SU-DHL-6 (cell line): ENCODE data around the gene LRRC2.
A peak's percentile ranks its signal among the peaks of the same experiment; 100 is the strongest.

Experiments used
- H2AFZ ChIP-seq: fragments of 200-600 bp; sonication (generic); 2 replicates; pipeline ENCODE4 v1.6.1; 2014; ENCODE audit warnings: low read depth, mild to moderate bottlenecking, moderate library complexity, mixed read lengths, antibody characterized with exemption, low read length; ENCODE audit not compliant: severe bottlenecking
- H3F3A ChIP-seq: fragments of 200-600 bp; shearing (Covaris generic); 2 replicates; pipeline ENCODE4 v1.6.0; 2016; ENCODE audit warnings: antibody characterized with exemption, mild to moderate bottlenecking; ENCODE audit not compliant: insufficient read depth
- H3K27ac ChIP-seq: fragments of 200-600 bp; sonication (generic); 2 replicates; pipeline ENCODE4 v1.5.1; 2016; ENCODE audit warnings: low read depth, mild to moderate bottlenecking, low read length, moderate library complexity, mixed read lengths
- H3K27me3 ChIP-seq: fragments of 200-600 bp; sonication (generic), shearing (Covaris generic); 2 replicates; pipeline ENCODE4 v1.6.0; 2014; ENCODE audit warnings: mild to moderate bottlenecking, low read length
- H3K36me3 ChIP-seq: fragments of 200-600 bp; sonication (generic); 2 replicates; pipeline ENCODE4 v1.6.1; 2014; ENCODE audit warnings: mild to moderate bottlenecking, low read length, mixed read lengths
- H3K4me2 ChIP-seq: fragments of 300-600, 200-600 bp; shearing (Covaris generic), sonication (generic); 2 replicates; pipeline ENCODE4 v1.6.0; 2014; ENCODE audit warnings: low read length, low read depth, mild to moderate bottlenecking; ENCODE audit not compliant: poor library complexity, severe bottlenecking
- H3K4me3 ChIP-seq: fragments of 200-600 bp; sonication (generic); 2 replicates; pipeline ENCODE4 v1.5.1; 2014; ENCODE audit warnings: antibody characterized with exemption, low read length, mild to moderate bottlenecking, mixed read lengths; ENCODE audit not compliant: insufficient read depth, poor library complexity, severe bottlenecking
- H3K79me2 ChIP-seq: fragments of 200-600 bp; sonication (generic); 2 replicates; pipeline ENCODE4 v1.6.1; 2014; ENCODE audit warnings: mild to moderate bottlenecking, low read length, moderate library complexity; ENCODE audit not compliant: insufficient read depth
- H3K9ac ChIP-seq: fragments of 200-600 bp; sonication (generic); 2 replicates; pipeline ENCODE4 v1.7.0; 2014; ENCODE audit warnings: mild to moderate bottlenecking, low read length
- H3K9me2 ChIP-seq: fragments of 200-600 bp; sonication (generic); replicated peaks from 2 replicates; pipeline ENCODE4 v1.6.1; 2014; ENCODE audit warnings: low read length; ENCODE audit not compliant: insufficient read depth
- H3K9me3 ChIP-seq: fragments of 200-600 bp; sonication (generic); 2 replicates; pipeline ENCODE4 v1.6.1; 2014; ENCODE audit warnings: low read length, mixed read lengths; ENCODE audit not compliant: insufficient read depth
- H4K20me1 ChIP-seq: fragments of 200-600 bp; sonication (generic); 2 replicates; pipeline ENCODE4 v1.6.1; 2014; ENCODE audit warnings: low read depth, mild to moderate bottlenecking, antibody characterized with exemption, low read length, moderate library complexity, mixed read lengths
- EZH2phosphoT487 ChIP-seq: fragments of 200-600 bp; sonication (generic), shearing (Covaris generic); conservative IDR thresholded peaks from 2 replicates; pipeline ENCODE4 v1.6.1; 2018; ENCODE audit warnings: mild to moderate bottlenecking, antibody characterized with exemption, low read length, moderate library complexity, mixed read lengths
- TF ChIP-seq, protein P1 (sequence below): fragments of 200-600 bp; sonication (generic); IDR thresholded peaks from one replicate; pipeline ENCODE4 v1.5.1; 2017; ENCODE audit warnings: antibody characterized with exemption, mild to moderate bottlenecking, low read length, moderate library complexity; ENCODE audit not compliant: insufficient read depth, poor library complexity, severe bottlenecking

Gene LRRC2

GRCh38 chr3:46561951-46562350 lies 4.2 kb downstream of the LRRC2 start:
- Histone ChIP-seq H3K36me3 (no peaks in the 10 kb centered on the region), H2AFZ (no peak overlapping the region), H3K9ac (no peak overlapping the region), H3K9me3 (no peaks in the 10 kb centered on the region), H3K4me2 (no peak overlapping the region), H3K4me3 (no peak overlapping the region), H3K27ac (no peak overlapping the region), H3F3A (no peaks in the 10 kb centered on the region), H3K79me2 (no peaks in the 10 kb centered on the region), H3K9me2 (no peaks in the 10 kb centered on the region), H4K20me1 (no peaks in the 10 kb centered on the region), H3K27me3 (no peaks in the 10 kb centered on the region)
- TF ChIP-seq, protein P1, sequence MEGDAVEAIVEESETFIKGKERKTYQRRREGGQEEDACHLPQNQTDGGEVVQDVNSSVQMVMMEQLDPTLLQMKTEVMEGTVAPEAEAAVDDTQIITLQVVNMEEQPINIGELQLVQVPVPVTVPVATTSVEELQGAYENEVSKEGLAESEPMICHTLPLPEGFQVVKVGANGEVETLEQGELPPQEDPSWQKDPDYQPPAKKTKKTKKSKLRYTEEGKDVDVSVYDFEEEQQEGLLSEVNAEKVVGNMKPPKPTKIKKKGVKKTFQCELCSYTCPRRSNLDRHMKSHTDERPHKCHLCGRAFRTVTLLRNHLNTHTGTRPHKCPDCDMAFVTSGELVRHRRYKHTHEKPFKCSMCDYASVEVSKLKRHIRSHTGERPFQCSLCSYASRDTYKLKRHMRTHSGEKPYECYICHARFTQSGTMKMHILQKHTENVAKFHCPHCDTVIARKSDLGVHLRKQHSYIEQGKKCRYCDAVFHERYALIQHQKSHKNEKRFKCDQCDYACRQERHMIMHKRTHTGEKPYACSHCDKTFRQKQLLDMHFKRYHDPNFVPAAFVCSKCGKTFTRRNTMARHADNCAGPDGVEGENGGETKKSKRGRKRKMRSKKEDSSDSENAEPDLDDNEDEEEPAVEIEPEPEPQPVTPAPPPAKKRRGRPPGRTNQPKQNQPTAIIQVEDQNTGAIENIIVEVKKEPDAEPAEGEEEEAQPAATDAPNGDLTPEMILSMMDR = no peak
- TF ChIP-seq EZH2phosphoT487 = no peak

GRCh38 chr3:46561511-46561910 lies 4.6 kb downstream of the LRRC2 start:
- Histone ChIP-seq H4K20me1 (no peaks in the 10 kb centered on the region), H3K27me3 (no peaks in the 10 kb centered on the region), H3K9ac (no peak overlapping the region), H3K4me2 (no peak overlapping the region), H3K9me3 (no peaks in the 10 kb centered on the region), H3K36me3 (no peaks in the 10 kb centered on the region), H2AFZ (no peak overlapping the region), H3F3A (no peaks in the 10 kb centered on the region), H3K79me2 (no peaks in the 10 kb centered on the region), H3K27ac (no peak overlapping the region), H3K4me3 (no peak overlapping the region), H3K9me2 (no peaks in the 10 kb centered on the region)
- TF ChIP-seq, protein P1 = no peak
- no peak for TF ChIP-seq EZH2phosphoT487

DNA sequence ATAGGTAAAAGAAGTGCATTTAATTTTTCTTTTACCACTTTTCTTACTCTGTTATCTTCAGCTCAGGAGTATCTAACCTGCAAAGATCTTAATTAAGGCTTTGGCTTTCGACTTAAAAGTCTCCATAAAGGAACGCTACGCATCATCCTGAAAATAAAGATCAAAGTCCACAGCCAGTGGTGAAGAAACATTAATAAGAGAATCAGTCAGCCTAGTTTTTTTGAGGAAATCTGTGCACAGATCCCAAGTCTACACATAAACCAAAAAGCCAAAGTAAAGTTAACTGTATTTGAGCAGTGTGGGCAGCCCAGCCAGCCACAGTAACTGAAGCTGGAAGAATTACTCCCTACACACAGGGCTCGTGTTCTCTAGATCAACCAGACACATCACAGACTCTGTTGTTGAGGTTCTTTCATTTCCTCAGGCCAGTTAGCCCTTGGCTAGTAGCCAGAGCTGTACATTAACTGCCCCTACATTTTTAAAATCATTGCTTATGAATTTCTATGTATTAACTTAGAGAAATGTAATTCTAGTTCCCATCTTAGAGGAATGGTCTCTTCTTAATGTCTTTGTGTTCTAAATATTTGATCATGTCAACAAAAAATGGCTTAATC lies 6.9 kb downstream of the LRRC2 start:
- no peak for TF ChIP-seq EZH2phosphoT487
- TF ChIP-seq, protein P1 = no peak
- no peaks in the 10 kb centered on the region for H3K36me3 ChIP-seq
- no peak overlapping the region for H3K4me3 ChIP-seq
- H3K9me2 ChIP-seq = no peaks in the 10 kb centered on the region
- no peaks in the 10 kb centered on the region; the same call in 1 of the 2 replicates for H3F3A ChIP-seq
- H3K79me2 ChIP-seq = no peaks in the 10 kb centered on the region
- peaks cover 12% of the 10 kb centered on the region; the same call in 1 of the 2 replicates for H3K9me3 ChIP-seq
- peak overlapping the region; percentile 61 for H3K4me2 ChIP-seq
- no peaks in the 10 kb centered on the region for H3K27me3 ChIP-seq
- H3K9ac ChIP-seq = peak overlapping the region; percentile 53
- no peak overlapping the region for H3K27ac ChIP-seq
- H2AFZ ChIP-seq = peak overlapping the region; percentile 87
- H4K20me1 ChIP-seq = no peaks in the 10 kb centered on the region
